Bronchial epithelial cell (primary cell): ENCODE results near the gene FAM180B. TPM values are rescaled to one million over a fixed set of nuclear protein-coding genes. Genes with fewer than 3 reads are reported as not detected.

ENCODE experiments used
- DNase-seq: peaks from one replicate; pipeline ENCODE4 v3.0.0-alpha.2; 2010; ENCODE audit warnings: low read depth
- FAIRE-seq: peaks from 2 replicates; lab custom pipeline; 2011; peaks lifted over from hg19 to GRCh38; lab: Jason Lieb, UNC
- H3K27me3 ChIP-seq: 2 replicates; pipeline ENCODE4 v1.5.1; 2011; ENCODE audit warnings: low read length; ENCODE audit not compliant: control insufficient read depth, insufficient read depth
- H3K36me3 ChIP-seq: 2 replicates; pipeline ENCODE4 v1.5.1; 2011; ENCODE audit warnings: low read length; ENCODE audit not compliant: control insufficient read depth, insufficient read depth
- H3K4me3 ChIP-seq: 2 replicates; pipeline ENCODE4 v1.5.1; 2011; ENCODE audit warnings: mild to moderate bottlenecking, low read depth, low read length, control low read depth
- total RNA-seq: library from RNA; depleted of rRNA; stranded (reverse); fragments of >200 nt; gene quantifications from 2 replicates; pipeline ENCODE4 v1.2.1, GENCODE V29; 2014
- TF ChIP-seq, protein P1 (sequence below): IDR thresholded peaks from 2 replicates; pipeline ENCODE4 v1.5.1; 2011; ENCODE audit warnings: mild to moderate bottlenecking, moderate library complexity, low read length, control low read depth, inconsistent platforms; ENCODE audit not compliant: insufficient read depth, severe bottlenecking

Gene FAM180B
- total RNA-seq, 1 donor from 2014 or later: not detected

DNA sequence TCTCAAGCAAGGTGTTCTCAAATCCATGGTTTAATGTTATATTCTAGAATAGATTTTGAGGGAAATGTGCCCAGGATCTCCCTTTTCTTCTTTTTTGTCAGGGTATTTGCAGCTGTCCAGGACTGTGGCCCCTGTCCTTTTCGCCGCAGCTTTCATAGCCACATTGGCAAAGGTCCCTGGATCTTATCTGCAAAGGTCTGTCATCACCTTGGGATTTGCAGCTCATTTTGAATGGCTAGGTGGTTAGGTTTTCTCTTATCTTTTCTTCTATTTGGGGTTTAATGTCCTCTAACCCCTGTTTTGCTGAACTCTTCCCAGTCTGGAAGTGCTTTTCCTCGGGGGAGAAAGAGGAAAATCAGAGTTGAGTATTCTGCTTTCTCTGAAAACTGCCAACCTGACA lies 19.4 kb downstream of the FAM180B start:
- Histone ChIP-seq H3K36me3 (no peaks in the 10 kb centered on the region), H3K27me3 (no peaks in the 10 kb centered on the region), H3K4me3 (no peak overlapping the region)
- FAIRE-seq (no peak), DNase-seq (no peak)
- TF ChIP-seq, protein P1, sequence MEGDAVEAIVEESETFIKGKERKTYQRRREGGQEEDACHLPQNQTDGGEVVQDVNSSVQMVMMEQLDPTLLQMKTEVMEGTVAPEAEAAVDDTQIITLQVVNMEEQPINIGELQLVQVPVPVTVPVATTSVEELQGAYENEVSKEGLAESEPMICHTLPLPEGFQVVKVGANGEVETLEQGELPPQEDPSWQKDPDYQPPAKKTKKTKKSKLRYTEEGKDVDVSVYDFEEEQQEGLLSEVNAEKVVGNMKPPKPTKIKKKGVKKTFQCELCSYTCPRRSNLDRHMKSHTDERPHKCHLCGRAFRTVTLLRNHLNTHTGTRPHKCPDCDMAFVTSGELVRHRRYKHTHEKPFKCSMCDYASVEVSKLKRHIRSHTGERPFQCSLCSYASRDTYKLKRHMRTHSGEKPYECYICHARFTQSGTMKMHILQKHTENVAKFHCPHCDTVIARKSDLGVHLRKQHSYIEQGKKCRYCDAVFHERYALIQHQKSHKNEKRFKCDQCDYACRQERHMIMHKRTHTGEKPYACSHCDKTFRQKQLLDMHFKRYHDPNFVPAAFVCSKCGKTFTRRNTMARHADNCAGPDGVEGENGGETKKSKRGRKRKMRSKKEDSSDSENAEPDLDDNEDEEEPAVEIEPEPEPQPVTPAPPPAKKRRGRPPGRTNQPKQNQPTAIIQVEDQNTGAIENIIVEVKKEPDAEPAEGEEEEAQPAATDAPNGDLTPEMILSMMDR: no peak

- no peak for DNase-seq
- Histone ChIP-seq H3K36me3 (no peaks in the 10 kb centered on the region), H3K4me3 (no peak overlapping the region), H3K27me3 (no peaks in the 10 kb centered on the region)
- FAIRE-seq: no peak
- TF ChIP-seq, protein P1: no peak
Measured at GRCh38 chr11:47606731-47607130, 20.3 kb downstream of the FAM180B start.

- Histone ChIP-seq H3K4me3 (no peak overlapping the region), H3K27me3 (no peaks in the 10 kb centered on the region), H3K36me3 (no peaks in the 10 kb centered on the region)
- no peak for FAIRE-seq
- TF ChIP-seq, protein P1: no peak
- no peak for DNase-seq
Measured at GRCh38 chr11:47607380-47607779, 20.9 kb downstream of the FAM180B start.

DNA sequence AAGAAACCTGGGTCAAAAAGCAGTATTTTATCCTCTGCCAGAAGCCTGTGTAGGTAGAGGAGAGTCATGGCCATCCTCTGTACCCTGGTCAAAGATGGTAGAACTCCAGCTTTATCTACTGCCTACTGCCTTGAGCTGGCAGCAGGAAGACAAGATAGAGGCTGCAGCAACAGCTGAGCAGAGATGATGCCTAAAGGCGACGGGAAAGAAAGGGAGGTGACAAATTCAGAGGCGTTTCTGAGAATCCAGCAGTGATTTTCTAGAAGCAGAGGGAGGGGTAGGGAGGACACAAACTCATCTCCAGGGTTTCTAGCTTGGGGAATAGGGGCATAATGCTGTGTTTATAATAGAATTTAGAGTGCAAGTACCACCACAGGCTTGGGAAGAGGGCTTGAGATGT lies 23.2 kb downstream of the FAM180B start:
- DNase-seq: no peak

DNA sequence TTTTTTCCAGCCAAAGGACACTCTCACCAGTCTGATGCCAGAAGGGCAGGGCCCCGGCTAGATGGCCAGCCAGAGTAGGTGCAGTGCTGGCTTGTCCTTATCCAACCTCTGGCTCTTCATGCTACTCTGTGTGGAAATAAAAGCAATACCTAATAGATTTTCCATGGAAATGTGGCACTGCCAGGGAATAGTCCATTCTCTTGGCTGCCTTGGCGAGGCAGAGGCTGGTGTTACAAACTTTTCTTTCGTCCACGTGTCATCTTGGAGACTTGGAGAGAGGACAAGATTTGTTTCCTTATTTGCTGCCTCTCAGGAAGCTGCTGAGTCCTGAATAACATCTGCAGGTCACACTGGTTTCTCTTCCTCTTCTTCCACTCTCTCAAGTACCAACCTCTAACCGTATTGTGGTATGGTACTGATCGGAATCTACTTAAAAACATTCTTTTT lies 24.9 kb downstream of the FAM180B start:
- Histone ChIP-seq H3K4me3 (no peak overlapping the region), H3K27me3 (no peaks in the 10 kb centered on the region), H3K36me3 (no peaks in the 10 kb centered on the region)
- FAIRE-seq: no peak
- TF ChIP-seq, protein P1: no peak
- DNase-seq: no peak

More for the DNA sequence above, 23.2 kb downstream of the FAM180B start:
- H3K4me3 ChIP-seq: no peak overlapping the region
- H3K36me3 ChIP-seq: no peaks in the 10 kb centered on the region
- no peak for FAIRE-seq
- TF ChIP-seq, protein P1: no peak
- no peaks in the 10 kb centered on the region for H3K27me3 ChIP-seq

DNA sequence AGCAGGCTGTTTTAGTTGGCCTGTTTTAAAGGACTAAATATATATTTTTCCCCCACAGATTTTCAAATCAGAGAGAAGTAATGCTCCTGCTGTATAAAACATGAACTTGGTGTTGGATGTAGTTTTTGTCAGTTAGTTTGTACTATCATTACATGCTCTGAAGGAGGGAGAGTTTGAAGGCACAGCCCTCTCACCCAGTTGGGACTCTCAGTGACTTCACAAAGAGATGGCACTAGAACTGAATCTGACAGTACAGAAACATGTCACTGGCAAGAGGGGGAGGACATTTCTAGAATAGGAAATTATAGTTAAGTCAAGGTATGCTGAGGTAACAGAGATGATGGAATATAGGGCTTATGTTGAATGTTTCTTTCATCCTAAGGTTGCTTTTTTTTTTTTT lies 28.8 kb downstream of the FAM180B start:
- DNase-seq: no peak
- TF ChIP-seq, protein P1: no peak
- no peaks in the 10 kb centered on the region for H3K36me3 ChIP-seq
- no peak for FAIRE-seq
- H3K27me3 ChIP-seq: no peaks in the 10 kb centered on the region
- H3K4me3 ChIP-seq: no peak overlapping the region
